ENCODE data around the gene DONSON.

The DONSON gene

DNA sequence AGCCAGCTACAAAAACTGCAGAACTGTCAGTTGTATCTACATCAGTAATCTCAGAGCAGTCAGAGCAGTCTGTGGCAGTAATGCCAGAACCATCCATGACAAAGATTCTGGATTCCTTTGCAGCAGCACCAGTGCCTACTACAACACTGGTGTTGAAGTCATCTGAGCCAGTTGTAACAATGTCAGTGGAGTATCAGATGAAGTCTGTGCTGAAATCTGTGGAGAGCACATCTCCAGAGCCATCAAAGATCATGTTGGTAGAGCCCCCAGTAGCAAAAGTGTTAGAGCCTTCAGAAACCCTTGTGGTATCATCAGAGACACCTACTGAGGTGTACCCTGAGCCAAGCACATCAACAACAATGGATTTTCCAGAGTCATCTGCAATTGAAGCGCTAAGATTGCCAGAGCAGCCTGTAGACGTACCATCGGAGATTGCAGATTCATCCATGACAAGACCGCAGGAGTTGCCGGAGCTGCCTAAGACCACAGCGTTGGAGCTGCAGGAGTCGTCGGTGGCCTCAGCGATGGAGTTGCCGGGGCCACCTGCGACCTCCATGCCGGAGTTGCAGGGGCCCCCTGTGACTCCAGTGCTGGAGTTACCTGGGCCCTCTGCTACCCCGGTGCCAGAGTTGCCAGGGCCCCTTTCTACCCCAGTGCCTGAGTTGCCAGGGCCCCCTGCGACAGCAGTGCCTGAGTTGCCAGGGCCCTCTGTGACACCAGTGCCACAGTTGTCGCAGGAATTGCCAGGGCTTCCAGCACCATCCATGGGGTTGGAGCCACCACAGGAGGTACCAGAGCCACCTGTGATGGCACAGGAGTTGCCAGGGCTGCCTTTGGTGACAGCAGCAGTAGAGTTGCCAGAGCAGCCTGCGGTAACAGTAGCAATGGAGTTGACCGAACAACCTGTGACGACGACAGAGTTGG lies 38.4 kb downstream of the DONSON start:
- no peak for TF ChIP-seq CTCF (IDR thresholded peaks at IDR 0.05; ENCODE audit: control insufficient read depth, extremely low read depth, insufficient read depth)
- DNase-seq (ENCODE audit: low read depth): no peak
- no peak overlapping the region for H3K4me3 ChIP-seq (ENCODE audit: low read depth, low read length)

DNA sequence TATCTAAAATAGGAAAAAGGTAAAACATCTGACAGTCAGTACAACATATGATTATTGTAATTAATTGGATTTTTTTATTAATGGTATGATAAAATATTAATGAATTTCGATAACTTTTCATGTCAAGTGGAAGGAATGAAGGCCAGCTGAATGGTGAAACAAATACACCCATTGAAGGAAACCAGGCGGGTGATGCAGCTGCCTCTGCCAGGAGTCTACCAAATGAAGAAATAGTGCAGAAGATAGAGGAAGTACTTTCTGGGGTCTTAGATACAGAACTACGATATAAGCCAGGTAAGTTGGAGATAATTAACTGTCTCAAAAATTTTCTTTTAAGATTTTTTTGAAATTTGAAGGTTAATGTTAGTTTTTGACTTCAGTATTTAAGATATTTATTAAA lies 42.4 kb downstream of the DONSON start:
- no peak overlapping the region for H3K4me3 ChIP-seq (ENCODE audit: low read depth, low read length)

GRCh38 chr21:33544451-33545195 lies 43.9 kb downstream of the DONSON start:
- TF ChIP-seq CTCF (IDR thresholded peaks at IDR 0.05; ENCODE audit: control insufficient read depth, extremely low read depth, insufficient read depth): no peak
- no peak for DNase-seq (ENCODE audit: low read depth)
- H3K4me3 ChIP-seq (ENCODE audit: low read depth, low read length): peak overlapping the region; percentile 69

More for the DNA sequence above, 42.4 kb downstream of the DONSON start:
- TF ChIP-seq CTCF (IDR thresholded peaks at IDR 0.05; ENCODE audit: control insufficient read depth, extremely low read depth, insufficient read depth): no peak
- DNase-seq (ENCODE audit: low read depth): no peak

DNA sequence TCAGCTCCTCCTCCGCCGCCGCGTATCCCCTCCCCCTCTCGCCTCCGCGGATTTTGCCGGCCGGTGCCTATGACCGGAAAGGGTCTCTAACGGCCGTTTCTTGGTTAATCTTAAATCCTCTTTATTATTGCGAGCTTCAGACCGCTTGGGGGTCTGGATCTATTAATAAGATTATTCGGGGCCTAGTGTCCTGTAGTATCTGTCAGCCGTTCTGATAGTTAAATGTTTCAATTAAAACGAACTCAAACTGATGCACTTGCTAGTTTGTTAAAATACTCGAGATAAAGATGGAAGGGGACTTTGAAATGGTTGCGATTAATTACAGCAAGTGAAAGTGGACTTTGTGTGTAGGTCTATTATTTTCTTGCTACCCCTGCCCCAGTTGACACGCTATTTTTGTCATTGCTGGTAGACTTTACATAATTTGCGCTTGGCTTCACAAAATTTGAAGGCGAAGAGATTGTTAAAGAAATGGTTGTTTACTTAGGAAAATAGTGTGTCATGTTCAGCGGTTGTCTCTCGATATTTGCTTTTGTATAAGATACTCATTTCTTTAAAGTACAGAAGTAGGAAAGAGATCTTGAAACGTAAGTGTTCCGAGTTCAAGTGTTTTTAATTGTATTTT lies 44.9 kb downstream of the DONSON start:
- no peak for DNase-seq (ENCODE audit: low read depth)
- no peak for TF ChIP-seq CTCF (IDR thresholded peaks at IDR 0.05; ENCODE audit: control insufficient read depth, extremely low read depth, insufficient read depth)
- H3K4me3 ChIP-seq (ENCODE audit: low read depth, low read length): peak overlapping the region; percentile 69

DNA sequence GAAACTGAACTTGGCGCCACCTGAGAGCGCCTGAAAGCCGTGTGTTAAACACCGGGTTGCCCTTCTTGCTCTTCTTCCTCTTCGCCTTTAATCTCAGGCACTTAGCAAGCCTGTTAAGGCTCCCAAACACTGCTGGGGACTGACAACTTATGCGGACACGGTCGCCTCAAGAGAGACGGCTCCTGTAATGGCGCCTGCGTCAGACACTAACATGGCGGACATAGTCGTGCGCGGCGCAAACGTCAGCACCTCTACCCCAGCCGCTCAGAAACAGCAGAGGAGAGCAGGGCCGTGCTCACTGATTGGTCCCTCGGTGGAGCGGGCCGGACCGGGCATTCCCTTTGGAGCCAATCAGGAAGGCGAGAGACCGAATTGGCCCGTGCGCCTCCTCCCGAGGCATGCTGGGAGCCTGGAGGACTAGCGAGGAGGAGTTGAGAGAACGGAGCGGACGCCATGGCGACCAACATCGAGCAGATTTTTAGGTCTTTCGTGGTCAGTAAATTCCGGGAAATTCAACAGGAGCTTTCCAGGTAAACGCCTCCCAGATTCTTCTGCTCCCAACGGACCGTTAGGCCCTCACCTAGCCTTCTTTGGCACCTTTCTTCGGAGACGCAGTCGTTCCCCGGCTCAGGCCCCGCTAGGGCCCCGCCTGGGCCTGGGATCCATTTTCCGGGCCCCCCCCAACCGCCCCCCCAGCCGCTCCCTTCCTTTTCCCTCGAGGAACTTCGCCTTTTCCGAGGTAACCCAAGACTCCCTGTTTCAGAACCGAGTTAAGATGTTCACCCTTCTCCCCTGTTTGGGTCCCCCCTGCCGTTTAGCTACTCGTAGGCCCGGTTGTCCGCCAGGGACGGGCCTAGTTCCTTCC lies 45.6 kb downstream of the DONSON start, which contains the start of gene SON:
Gene SON (plus strand): TSS at position 399 of the 865 bp plus-strand sequence. CDS start 55 bp downstream, at position 454.
- TF ChIP-seq CTCF (IDR thresholded peaks at IDR 0.05; ENCODE audit: control insufficient read depth, extremely low read depth, insufficient read depth): no peak
- H3K4me3 ChIP-seq (ENCODE audit: low read depth, low read length): peak within 1 kb of the TSS; percentile 69
- DNase-seq (ENCODE audit: low read depth): peak; percentile 97
